HL-60 (cell line): Measurements from ENCODE around the gene SMAD6.

Experiments
- POLR2AphosphoS5 ChIP-seq: IDR thresholded peaks from 2 replicates; pipeline ENCODE4 v1.6.1; 2012; ENCODE audit warnings: low read depth
- TF ChIP-seq, protein P1 (sequence below): IDR thresholded peaks from one replicate; pipeline ENCODE4 v1.5.1; 2011; ENCODE audit warnings: low read length, control low read depth, inconsistent platforms; ENCODE audit not compliant: insufficient read depth

DNA sequence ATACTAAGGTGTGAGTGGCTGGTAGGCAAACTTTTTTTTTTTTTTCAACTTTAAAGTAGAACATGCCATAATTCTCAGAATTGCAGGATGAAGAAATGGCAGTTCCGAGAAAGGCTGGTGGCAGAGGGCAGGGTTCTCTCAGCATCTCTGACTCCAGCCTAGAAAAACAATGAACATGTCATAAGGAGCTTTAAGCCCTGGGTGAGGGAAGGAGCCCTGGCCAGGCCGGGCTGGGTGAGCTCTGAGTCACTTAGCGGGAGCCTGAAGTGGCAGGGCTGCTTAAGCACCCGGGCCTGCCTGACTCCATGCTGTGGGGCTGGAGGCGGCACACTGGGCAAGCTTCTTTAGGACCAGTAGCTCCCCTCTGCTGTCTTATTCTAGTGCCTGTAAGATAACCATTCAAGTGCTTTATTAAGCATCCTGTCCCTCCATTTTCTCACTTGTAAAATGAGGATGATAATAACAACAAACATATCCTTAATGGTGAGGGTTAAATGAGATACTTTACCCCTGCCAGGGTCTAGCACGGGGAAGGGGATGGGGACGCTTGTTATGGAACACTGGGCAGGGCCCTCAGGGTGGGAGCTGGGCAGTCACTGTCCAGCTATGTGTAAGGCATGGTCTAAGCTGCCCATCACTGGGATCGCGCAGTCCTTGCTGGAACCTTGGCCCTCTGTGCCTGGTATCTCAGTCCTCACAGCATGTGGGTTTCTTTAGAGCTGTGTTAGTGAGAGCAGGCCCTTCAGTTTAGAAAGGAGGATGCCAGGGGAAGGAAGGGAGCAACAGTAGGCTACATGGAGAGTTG is 18.4 kb downstream of the SMAD6 start:
- TF ChIP-seq, protein P1, sequence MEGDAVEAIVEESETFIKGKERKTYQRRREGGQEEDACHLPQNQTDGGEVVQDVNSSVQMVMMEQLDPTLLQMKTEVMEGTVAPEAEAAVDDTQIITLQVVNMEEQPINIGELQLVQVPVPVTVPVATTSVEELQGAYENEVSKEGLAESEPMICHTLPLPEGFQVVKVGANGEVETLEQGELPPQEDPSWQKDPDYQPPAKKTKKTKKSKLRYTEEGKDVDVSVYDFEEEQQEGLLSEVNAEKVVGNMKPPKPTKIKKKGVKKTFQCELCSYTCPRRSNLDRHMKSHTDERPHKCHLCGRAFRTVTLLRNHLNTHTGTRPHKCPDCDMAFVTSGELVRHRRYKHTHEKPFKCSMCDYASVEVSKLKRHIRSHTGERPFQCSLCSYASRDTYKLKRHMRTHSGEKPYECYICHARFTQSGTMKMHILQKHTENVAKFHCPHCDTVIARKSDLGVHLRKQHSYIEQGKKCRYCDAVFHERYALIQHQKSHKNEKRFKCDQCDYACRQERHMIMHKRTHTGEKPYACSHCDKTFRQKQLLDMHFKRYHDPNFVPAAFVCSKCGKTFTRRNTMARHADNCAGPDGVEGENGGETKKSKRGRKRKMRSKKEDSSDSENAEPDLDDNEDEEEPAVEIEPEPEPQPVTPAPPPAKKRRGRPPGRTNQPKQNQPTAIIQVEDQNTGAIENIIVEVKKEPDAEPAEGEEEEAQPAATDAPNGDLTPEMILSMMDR, result no peak
- no peak for TF ChIP-seq POLR2AphosphoS5
